NT2/D1 (cell line): ENCODE results near the gene DLEU7.

ENCODE experiments used
- DNase-seq: peaks from one replicate; pipeline ENCODE4 v3.0.0-alpha.2; 2011; ENCODE audit warnings: low read depth, low spot score
- H3K27me3 ChIP-seq: 2 replicates; pipeline ENCODE4 v1.6.0; 2011; ENCODE audit warnings: mild to moderate bottlenecking; ENCODE audit not compliant: insufficient read length, insufficient read depth
- H3K36me3 ChIP-seq: 2 replicates; pipeline ENCODE4 v1.6.1; 2011; ENCODE audit warnings: mild to moderate bottlenecking, low read length, mixed read lengths; ENCODE audit not compliant: insufficient read depth, insufficient read length
- H3K4me1 ChIP-seq: 2 replicates; pipeline ENCODE4 v1.5.1; 2011; ENCODE audit not compliant: insufficient read depth, insufficient read length
- H3K4me3 ChIP-seq: 2 replicates; pipeline ENCODE4 v1.5.1; 2011; ENCODE audit warnings: low read depth; ENCODE audit not compliant: insufficient read length
- H3K9ac ChIP-seq: 2 replicates; pipeline ENCODE4 v1.6.0; 2011; ENCODE audit warnings: low read depth; ENCODE audit not compliant: insufficient read length
- H3K9me3 ChIP-seq: 2 replicates; pipeline ENCODE4 v1.5.1; 2011; ENCODE audit warnings: mild to moderate bottlenecking, low read length; ENCODE audit not compliant: insufficient read depth
- SUZ12 ChIP-seq: IDR thresholded peaks from 2 replicates; pipeline ENCODE4 v1.6.1; 2011; ENCODE audit not compliant: insufficient read length, insufficient read depth; ENCODE audit errors: extremely low read depth
- YY1 ChIP-seq: IDR thresholded peaks from 2 replicates; pipeline ENCODE4 v1.6.1; 2011; ENCODE audit not compliant: insufficient read length, insufficient read depth
- ZNF274 ChIP-seq: IDR thresholded peaks from 2 replicates; pipeline ENCODE4 v1.6.1; 2011; ENCODE audit warnings: mild to moderate bottlenecking, low read depth, low read length

DLEU7 gene

DNA sequence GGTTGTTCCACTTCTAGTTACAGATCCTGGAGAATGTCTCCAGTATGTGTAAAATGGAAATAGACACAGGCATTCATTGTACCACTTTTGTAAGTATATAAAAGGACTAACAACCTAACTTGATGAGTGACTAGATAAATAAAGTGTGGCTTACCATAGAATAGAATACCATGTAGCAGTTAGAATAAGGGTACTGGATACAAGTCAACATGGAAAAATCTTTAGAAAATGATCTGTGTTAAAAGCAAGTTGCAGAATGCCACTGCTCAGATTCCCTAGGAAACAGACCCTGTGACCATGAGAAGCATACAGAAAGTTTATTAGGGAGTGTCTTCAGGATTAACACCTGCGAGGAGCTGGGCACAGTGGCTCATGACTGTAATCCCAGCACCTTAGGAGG, 40.2 kb upstream of the DLEU7 start:
- H3K36me3 ChIP-seq: no peaks in the 10 kb centered on the region
- no peaks in the 10 kb centered on the region for H3K9me3 ChIP-seq
- H3K4me3 ChIP-seq: no peak overlapping the region
- TF ChIP-seq YY1 (no peak), SUZ12 (no peak), ZNF274 (no peak)
- no peaks in the 10 kb centered on the region for H3K4me1 ChIP-seq
- H3K27me3 ChIP-seq: no peaks in the 10 kb centered on the region
- DNase-seq: no peak
- no peak overlapping the region for H3K9ac ChIP-seq

DNA sequence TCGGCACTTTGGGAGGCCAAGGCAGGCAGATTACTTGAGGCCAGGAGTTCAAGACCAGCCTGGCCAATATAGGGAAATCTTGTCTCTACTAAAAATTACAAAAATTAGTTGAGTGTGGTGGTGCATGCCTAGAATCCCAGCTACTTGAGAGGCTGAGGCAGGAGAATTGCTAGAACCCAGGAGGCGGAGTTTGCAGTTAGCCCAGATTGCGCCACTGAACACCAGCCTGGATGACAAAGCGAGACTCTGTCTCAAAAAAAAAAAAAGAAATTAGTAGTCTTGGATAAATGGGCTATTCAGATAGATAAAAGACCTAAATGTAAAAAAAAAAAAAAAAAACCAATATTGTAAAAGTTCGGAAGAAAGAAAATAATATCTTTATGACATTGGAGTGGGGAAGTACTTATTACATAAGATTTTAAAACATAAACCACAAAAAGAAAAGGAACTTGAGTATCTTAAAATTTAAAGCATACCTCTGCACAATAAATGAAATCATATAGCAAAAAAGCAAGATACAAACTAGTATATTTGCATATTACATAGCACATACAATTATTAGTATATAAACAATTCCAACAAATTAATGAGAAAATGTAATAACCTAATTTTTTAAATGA, 39.4 kb upstream of the DLEU7 start:
- Histone ChIP-seq H3K27me3 (no peaks in the 10 kb centered on the region), H3K4me1 (no peaks in the 10 kb centered on the region), H3K4me3 (no peak overlapping the region), H3K36me3 (no peaks in the 10 kb centered on the region), H3K9ac (no peak overlapping the region), H3K9me3 (no peaks in the 10 kb centered on the region)
- TF ChIP-seq ZNF274 (no peak), YY1 (no peak), SUZ12 (no peak)
- DNase-seq: no peak

GRCh38 chr13:50873991-50874390, 30.5 kb upstream of the DLEU7 start:
- H3K36me3 ChIP-seq: no peaks in the 10 kb centered on the region
- no peak for DNase-seq
- no peak overlapping the region for H3K4me3 ChIP-seq
- TF ChIP-seq ZNF274 (no peak), YY1 (no peak), SUZ12 (no peak)
- no peaks in the 10 kb centered on the region for H3K9me3 ChIP-seq
- H3K27me3 ChIP-seq: no peaks in the 10 kb centered on the region
- no peak overlapping the region for H3K9ac ChIP-seq
- H3K4me1 ChIP-seq: no peaks in the 10 kb centered on the region

- H3K4me1 ChIP-seq: no peaks in the 10 kb centered on the region
- no peak for TF ChIP-seq ZNF274
- no peak for TF ChIP-seq SUZ12
- no peak for TF ChIP-seq YY1
- no peaks in the 10 kb centered on the region for H3K27me3 ChIP-seq
- DNase-seq: no peak
- H3K36me3 ChIP-seq: no peaks in the 10 kb centered on the region
- H3K9ac ChIP-seq: no peak overlapping the region
- H3K4me3 ChIP-seq: no peak overlapping the region
- no peaks in the 10 kb centered on the region for H3K9me3 ChIP-seq
Measured at GRCh38 chr13:50873467-50873866, 30.0 kb upstream of the DLEU7 start.

DNA sequence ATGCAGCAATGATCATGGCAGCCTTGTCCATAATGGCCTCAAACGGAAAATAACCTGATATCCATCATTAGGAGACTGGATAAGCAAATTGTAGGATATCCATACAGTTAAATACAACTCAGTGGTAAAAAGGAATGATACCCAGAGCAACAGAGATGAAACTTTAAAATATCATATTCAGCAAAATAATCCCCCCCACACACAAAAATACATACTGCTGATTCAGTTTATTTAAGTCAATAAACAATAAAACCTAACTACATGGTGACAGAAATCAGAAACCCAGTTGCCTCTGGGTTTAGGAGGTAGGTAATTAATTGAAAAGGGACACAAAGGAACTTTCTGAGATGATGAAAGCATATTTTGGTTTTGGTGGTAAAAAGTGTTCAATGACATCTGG, 27.9 kb upstream of the DLEU7 start:
- TF ChIP-seq ZNF274 (no peak), SUZ12 (no peak), YY1 (no peak)
- no peaks in the 10 kb centered on the region for H3K36me3 ChIP-seq
- H3K27me3 ChIP-seq: no peaks in the 10 kb centered on the region
- H3K4me3 ChIP-seq: no peak overlapping the region
- no peak for DNase-seq
- H3K4me1 ChIP-seq: no peaks in the 10 kb centered on the region
- H3K9ac ChIP-seq: no peak overlapping the region
- H3K9me3 ChIP-seq: no peaks in the 10 kb centered on the region

DNA sequence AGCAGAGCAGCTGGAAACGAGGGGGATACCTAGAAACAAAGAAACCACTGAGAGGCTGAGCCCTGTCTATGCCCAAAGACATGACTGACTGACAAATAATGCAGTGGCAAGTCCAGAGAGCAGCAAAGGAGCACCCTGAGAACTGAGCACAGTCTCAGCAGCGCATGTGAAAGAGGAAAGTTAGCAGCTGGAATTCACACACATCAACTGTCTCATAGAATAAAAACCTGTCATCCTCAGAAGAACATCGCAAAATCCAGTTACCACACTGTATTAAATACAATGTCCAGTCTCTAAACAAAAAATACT, 24.1 kb upstream of the DLEU7 start:
- Histone ChIP-seq H3K9ac (no peak overlapping the region), H3K4me3 (no peak overlapping the region), H3K4me1 (no peaks in the 10 kb centered on the region), H3K27me3 (no peaks in the 10 kb centered on the region), H3K36me3 (no peaks in the 10 kb centered on the region), H3K9me3 (no peaks in the 10 kb centered on the region)
- DNase-seq: no peak
- no peak for TF ChIP-seq YY1
- no peak for TF ChIP-seq ZNF274

- H3K9ac ChIP-seq: no peak overlapping the region
- no peak for DNase-seq
- TF ChIP-seq SUZ12: no peak
- TF ChIP-seq YY1: no peak
- no peak for TF ChIP-seq ZNF274
- no peaks in the 10 kb centered on the region for H3K36me3 ChIP-seq
- no peaks in the 10 kb centered on the region for H3K27me3 ChIP-seq
- no peak overlapping the region for H3K4me3 ChIP-seq
- no peaks in the 10 kb centered on the region for H3K9me3 ChIP-seq
- no peaks in the 10 kb centered on the region for H3K4me1 ChIP-seq
Measured at GRCh38 chr13:50866817-50867636, 23.5 kb upstream of the DLEU7 start.
